Neural cell (in vitro differentiated cells): ENCODE measurements around the gene SAMD7. TPM values are rescaled to one million over a fixed set of nuclear protein-coding genes. Genes with fewer than 3 reads are reported as not detected.

Experiments used
- polyA plus RNA-seq: library from polyadenylated mRNA; depleted of rRNA; stranded (reverse); fragments of >200 nt; gene quantifications from 2 replicates; pipeline ENCODE4 v1.2.3, GENCODE V29; 2014

Gene SAMD7
- polyA plus RNA-seq, 1 donor from 2014 or later: not detected

Other genes starting within 250 kb of the SAMD7 start
- 0.10 TPM in 2 replicates for gene MECOM, start 247.9 kb upstream of the SAMD7 start, polyA plus RNA-seq
- not detected in 2 replicates for gene TERC, start 146.5 kb upstream of the SAMD7 start, polyA plus RNA-seq
- gene ACTRT3, start 142.0 kb upstream of the SAMD7 start, polyA plus RNA-seq: not detected in 2 replicates
- 27.0 and 28.1 TPM in 2 replicates for gene MYNN, start 138.2 kb upstream of the SAMD7 start, polyA plus RNA-seq
- gene LRRIQ4, start 98.7 kb upstream of the SAMD7 start, polyA plus RNA-seq: not detected in 2 replicates
- 1.1 TPM in 1 of 2 replicates, not detected in the other for gene LRRC34, start 98.7 kb upstream of the SAMD7 start, polyA plus RNA-seq
- not detected in 2 replicates for gene LRRC31, start 41.6 kb upstream of the SAMD7 start, polyA plus RNA-seq
- gene SEC62, start 55.2 kb downstream of the SAMD7 start, polyA plus RNA-seq: 41.1 and 41.9 TPM in 2 replicates
- 2.9 and 4.0 TPM in 2 replicates for gene GPR160, start 126.4 kb downstream of the SAMD7 start, polyA plus RNA-seq